A549 (cell line): ENCODE results near the gene CYGB. TPM values are rescaled to one million over a fixed set of nuclear protein-coding genes. Genes with fewer than 3 reads are reported as not detected.

Experiments used
- ATAC-seq, 2 experiments: fragments of 200-7000 bp in 1 of 2; fragments of >200 bp in 1 of 2; cut with Nextera tagmentation in 1 of 2; cut with Tn5 transposase in 1 of 2; 3 replicates each; pipeline versions ENCODE4 v1.8.0 to v1.9.1; 2018 to 2020; ENCODE audit warnings: mild to moderate bottlenecking in 1 of 2, moderate library complexity in 1 of 2
- CTCF ChIA-PET: fragments of 300-600 bp; sonication (Branson Sonifier 250); formaldehyde crosslinking; extraction: SDS; loops from one replicate; lab custom pipeline; 2021; ENCODE audit warnings: antibody characterized with exemption, inconsistent platforms; lab: Yijun Ruan, JAX
- POLR2A ChIA-PET: fragments of 350-600 bp; formaldehyde crosslinking; extraction: SDS; loops from one replicate; lab custom pipeline; 2021; ENCODE audit warnings: antibody characterized with exemption, inconsistent platforms; lab: Yijun Ruan, JAX
- DNase-seq, 2 experiments: peaks; one replicate each; pipeline versions ENCODE4 v3.0.0 to v3.0.0-alpha.2; 2011 to 2016; ENCODE audit warnings: low read depth in 1 of 2, low spot score in 1 of 2
- FAIRE-seq: peaks from 2 replicates; lab custom pipeline; 2011; peaks lifted over from hg19 to GRCh38; lab: Jason Lieb, UNC
- H3K27ac ChIP-seq, 2 experiments: fragments of >200 bp; sonication (Bioruptor Twin); formaldehyde crosslinking; 3 replicates each; pipeline ENCODE4 v1.5.1; 2016 to 2017
- H3K4me1 ChIP-seq: fragments of >200 bp; sonication (Bioruptor Twin); formaldehyde crosslinking; 3 replicates; pipeline ENCODE4 v1.6.1; 2016
- H3K4me2 ChIP-seq: fragments of >200 bp; sonication (Bioruptor Twin); formaldehyde crosslinking; 3 replicates; pipeline ENCODE4 v1.6.1; 2016
- H3K4me3 ChIP-seq: fragments of >200 bp; sonication (Bioruptor Twin); formaldehyde crosslinking; 3 replicates; pipeline ENCODE4 v1.5.1; 2016
- H3K9me3 ChIP-seq: fragments of >200 bp; sonication (Bioruptor Twin); formaldehyde crosslinking; 3 replicates; pipeline ENCODE4 v1.6.1; 2016
- CBX2 ChIP-seq: fragments of 200-600 bp; sonication (generic); IDR thresholded peaks from 2 replicates; pipeline ENCODE4 v1.6.1; 2016; ENCODE audit warnings: low read depth, mild to moderate bottlenecking, borderline replicate concordance
- CEBPB ChIP-seq, 2 experiments: fragments of >200 bp in 1 of 2; sonication (Bioruptor Twin) in 1 of 2; formaldehyde crosslinking in 1 of 2; IDR thresholded peaks; 2 replicates each; pipeline ENCODE4 v1.6.1; 2012 to 2016
- CHD2 ChIP-seq: fragments of 150-350 bp; IDR thresholded peaks from 2 replicates; pipeline ENCODE4 v1.6.1; 2014; ENCODE audit warnings: low read length; ENCODE audit not compliant: partially characterized antibody
- CTCF ChIP-seq: fragments of >200 bp; sonication (Bioruptor Twin); formaldehyde crosslinking; IDR thresholded peaks from 3 replicates; pipeline ENCODE4 v1.5.1; 2016
- E2F6 ChIP-seq: IDR thresholded peaks from 2 replicates; pipeline ENCODE4 v1.6.1; 2012; ENCODE audit warnings: low read depth, borderline replicate concordance
- ELK1 ChIP-seq: fragments of 150-350 bp; IDR thresholded peaks from 2 replicates; pipeline ENCODE4 v1.6.1; 2014; ENCODE audit warnings: low read depth, mild to moderate bottlenecking, low read length
- EP300 ChIP-seq, 2 experiments: fragments of >200 bp; sonication (Bioruptor Twin); formaldehyde crosslinking; IDR thresholded peaks; 2 replicates in 1 of 2; 3 replicates in 1 of 2; pipeline ENCODE4 v1.6.1; 2016 to 2017
- FOSB ChIP-seq: fragments of 250-450 bp; sonication (Bioruptor Pico); IDR thresholded peaks from 2 replicates; pipeline ENCODE4 v1.5.0; 2020; ENCODE audit warnings: mild to moderate bottlenecking, moderate library complexity
- FOSL2 ChIP-seq, 2 experiments: fragments of 450-650 bp in 1 of 2; fragments of >200 bp in 1 of 2; sonication (Bioruptor Twin) in 1 of 2; formaldehyde crosslinking; IDR thresholded peaks; 2 replicates each; pipeline versions ENCODE4 v1.5.0 to v1.6.1; 2016 to 2020; ENCODE audit warnings: mild to moderate bottlenecking in 1 of 2, moderate library complexity in 1 of 2
- HES2 ChIP-seq: fragments of >200 bp; sonication (Bioruptor Twin); formaldehyde crosslinking; IDR thresholded peaks from 2 replicates; pipeline ENCODE4 v1.6.1; 2016
- HOXA7 ChIP-seq: fragments of 250-450 bp; sonication (Bioruptor Pico); IDR thresholded peaks from 2 replicates; pipeline ENCODE4 v1.5.0; 2020; ENCODE audit warnings: mild to moderate bottlenecking, moderate library complexity
- JUNB ChIP-seq: fragments of >200 bp; sonication (Bioruptor Twin); formaldehyde crosslinking; IDR thresholded peaks from 2 replicates; pipeline ENCODE4 v1.6.1; 2016
- KDM1A ChIP-seq: fragments of 200-600 bp; sonication (generic); IDR thresholded peaks from 2 replicates; pipeline ENCODE4 v1.6.1; 2016; ENCODE audit warnings: low read depth, mild to moderate bottlenecking
- MAFK ChIP-seq: fragments of 450-650 bp; IDR thresholded peaks from 2 replicates; pipeline ENCODE4 v1.6.1; 2014; ENCODE audit not compliant: partially characterized antibody
- MYC ChIP-seq: IDR thresholded peaks from 2 replicates; pipeline ENCODE4 v1.6.1; 2012; ENCODE audit warnings: mild to moderate bottlenecking, inconsistent platforms, low read length, improper control_type of control experiment, borderline replicate concordance
- NFE2L2 ChIP-seq: fragments of 150-350 bp; conservative IDR thresholded peaks from 2 replicates; pipeline ENCODE4 v1.6.1; 2014; ENCODE audit warnings: low read length
- POLR2A ChIP-seq: IDR thresholded peaks from 2 replicates; pipeline ENCODE4 v1.6.1; 2012; ENCODE audit warnings: mild to moderate bottlenecking, low read length
- RCOR1 ChIP-seq: fragments of 150-350 bp; IDR thresholded peaks from 2 replicates; pipeline ENCODE4 v1.6.1; 2014; ENCODE audit warnings: antibody characterized with exemption, low read length, low read depth
- SREBF2 ChIP-seq: fragments of 450-650 bp; IDR thresholded peaks from 2 replicates; pipeline ENCODE4 v1.6.1; 2014; ENCODE audit warnings: mild to moderate bottlenecking, moderate library complexity
- USF2 ChIP-seq: fragments of 450-650 bp; IDR thresholded peaks from 2 replicates; pipeline ENCODE4 v1.6.1; 2014; ENCODE audit warnings: antibody characterized with exemption
- WGBS: methylation state at CpG from one replicate; pipeline ENCODE4 v1.1.6; 2017; ENCODE audit errors: missing lambda C conversion rate; 5-methylcytosine and 5-hydroxymethylcytosine counted together
- polyA plus RNA-seq, 4 experiments: library from polyadenylated mRNA; depleted of rRNA in 3 of 4; stranded (reverse); fragments of >200 nt; fragmentation: RNase III in 1 of 4; extraction: RNeasy Plus Mini Kit Qiagen cat#74134 plus additional on column Dnase treatment in 1 of 4; gene quantifications; 2 replicates in 3 of 4; 3 replicates in 1 of 4; pipeline ENCODE4 v1.2.3, GENCODE V29; 2011 to 2017

The CYGB gene
- polyA plus RNA-seq, 2 of the 4 experiments (the other 2 are of a cell fraction): 1.1 TPM

GRCh38 chr17:76500747-76501017 is 36.8 kb downstream of the CYGB start:
- Histone ChIP-seq H3K27ac (peak overlapping the region; percentile 83 to 96), H3K4me3 (peak overlapping the region; percentile 81), H3K9me3 (no peaks in the 10 kb centered on the region), H3K4me1 (peaks cover 41% of the 10 kb centered on the region), H3K4me2 (peak overlapping the region; percentile 91)
- TF ChIP-seq EP300 (IDR thresholded peaks at IDR 0.05) (no peak), MYC (no peak)
- peak; percentile 35 to 48; a peak in 5 of 6 replicates for ATAC-seq
- POLR2A ChIA-PET: interaction anchor here (2.1 kb wide), 1 partner anchor 11 kb away, joined by 6 read pairs; no protein-coding TSS in a partner anchor
- DNase-seq: no peak
- CTCF ChIA-PET: interaction anchor here (0.9 to 64.5 kb wide), 8 partner anchors 9 to 130 kb away, joined by 3 to 1994 read pairs (median 6); partner anchors contain the start of genes AANAT and UBE2O
- WGBS: 5% methylated on average over 6 of the region's 10 CpGs
- no peak for FAIRE-seq

GRCh38 chr17:76500074-76500746 is 37.3 kb downstream of the CYGB start:
- no peaks in the 10 kb centered on the region for H3K9me3 ChIP-seq
- FAIRE-seq: no peak
- peak overlapping the region; percentile 81 for H3K4me3 ChIP-seq
- TF ChIP-seq POLR2A (no peak), NFE2L2 (no peak), E2F6 (no peak), CEBPB (IDR thresholded peaks at IDR 0.05) (no peak), CHD2 (no peak), HOXA7 (CRISPR knock-in tag) (no peak)
- ChIA-PET POLR2A (interaction anchor here (2.1 kb wide), 1 partner anchor 10 kb away, joined by 6 read pairs; no protein-coding TSS in a partner anchor), CTCF (interaction anchor here (0.5 to 64.5 kb wide), 12 partner anchors 6 to 130 kb away, joined by 3 to 1994 read pairs (median 6); partner anchors contain the start of genes AANAT and UBE2O)
- 23% methylated on average over 17 of the region's 17 CpGs for whole genome bisulfite sequencing
- peak overlapping the region; percentile 91 for H3K4me2 ChIP-seq
- no peak for DNase-seq
- H3K27ac ChIP-seq: peak overlapping the region; percentile 83 to 96
- peak in 1 of 2 experiments; percentile 14; a peak in 3 of 6 replicates for ATAC-seq
- H3K4me1 ChIP-seq: peaks cover 41% of the 10 kb centered on the region

- peaks cover 41% of the 10 kb centered on the region for H3K4me1 ChIP-seq
- 36% methylated on average over 5 of the region's 5 CpGs for WGBS
- POLR2A ChIA-PET: interaction anchor here (0.7 to 2.1 kb wide), 4 partner anchors 9 to 214 kb away, joined by 3 to 6 read pairs (median 6); no protein-coding TSS in a partner anchor
- FAIRE-seq: no peak
- peak in 1 of 2 experiments; percentile 53 for DNase-seq
- H3K4me2 ChIP-seq: peak overlapping the region; percentile 91
- H3K4me3 ChIP-seq: peak overlapping the region; percentile 81; the same call in 2 of the 3 replicates
- CTCF ChIA-PET: interaction anchor here (0.7 to 64.5 kb wide), 12 partner anchors 7 to 107 kb away, joined by 3 to 1994 read pairs (median 14); partner anchors contain the start of genes AANAT and UBE2O
- no peak for TF ChIP-seq NFE2L2
- TF ChIP-seq SREBF2: no peak
- no peak for TF ChIP-seq ELK1
- no peak for TF ChIP-seq HES2
- TF ChIP-seq USF2: no peak
- no peak for TF ChIP-seq E2F6
- no peak for TF ChIP-seq FOSB (CRISPR knock-in tag)
- no peak for TF ChIP-seq CBX2
- no peak for TF ChIP-seq CTCF
- no peak for TF ChIP-seq FOSL2 (IDR thresholded peaks at IDR 0.05)
- no peak for TF ChIP-seq FOSL2 (CRISPR knock-in tag; IDR thresholded peaks at IDR 0.05)
- TF ChIP-seq MAFK: no peak
- TF ChIP-seq KDM1A: no peak
- TF ChIP-seq CEBPB (IDR thresholded peaks at IDR 0.05): no peak
- TF ChIP-seq JUNB: no peak
- TF ChIP-seq RCOR1: no peak
- H3K9me3 ChIP-seq: no peaks in the 10 kb centered on the region
- peak overlapping the region; percentile 83 to 96 for H3K27ac ChIP-seq
- no peak for ATAC-seq
Measured at GRCh38 chr17:76499267-76499667, 38.2 kb downstream of the CYGB start.
